HG02642 (cell line): ENCODE measurements around the gene LYPD8.

Source experiments
- ATAC-seq: cut with Tn5 transposase; IDR thresholded peaks from one replicate; pipeline ENCODE4 v1.9.1; 2021; ENCODE audit warnings: mild to moderate bottlenecking; ENCODE audit not compliant: unreplicated experiment, poor library complexity

LYPD8 gene

GRCh38 chr1:248704606-248705005 lies 51.0 kb downstream of the LYPD8 start:
- ATAC-seq: no peak

DNA sequence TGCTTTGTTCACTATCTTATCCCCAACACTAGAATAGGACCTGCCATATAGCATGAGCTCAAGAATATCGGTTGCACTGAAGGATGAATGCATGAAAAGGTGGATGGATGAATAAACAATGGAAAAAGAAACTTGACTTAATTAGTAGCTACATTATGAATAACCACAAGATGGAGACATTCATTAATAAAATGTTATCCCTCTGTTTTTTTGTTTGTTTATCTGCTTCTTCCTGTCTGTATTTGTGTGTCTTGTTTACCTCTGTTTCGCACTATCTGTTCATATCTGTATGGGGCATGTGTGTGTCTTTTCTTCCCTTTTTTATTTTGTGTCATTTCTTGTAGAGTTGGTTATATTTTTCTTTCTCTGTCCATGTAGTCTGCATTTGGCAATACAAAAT lies 51.9 kb downstream of the LYPD8 start:
- ATAC-seq: no peak

- ATAC-seq: no peak
These were observed 52.8 kb downstream of the LYPD8 start, which contains the start of gene OR14I1 for GRCh38 chr1:248702714-248703113. TSS of gene OR14I1 (minus strand) at chr1:248702766.

DNA sequence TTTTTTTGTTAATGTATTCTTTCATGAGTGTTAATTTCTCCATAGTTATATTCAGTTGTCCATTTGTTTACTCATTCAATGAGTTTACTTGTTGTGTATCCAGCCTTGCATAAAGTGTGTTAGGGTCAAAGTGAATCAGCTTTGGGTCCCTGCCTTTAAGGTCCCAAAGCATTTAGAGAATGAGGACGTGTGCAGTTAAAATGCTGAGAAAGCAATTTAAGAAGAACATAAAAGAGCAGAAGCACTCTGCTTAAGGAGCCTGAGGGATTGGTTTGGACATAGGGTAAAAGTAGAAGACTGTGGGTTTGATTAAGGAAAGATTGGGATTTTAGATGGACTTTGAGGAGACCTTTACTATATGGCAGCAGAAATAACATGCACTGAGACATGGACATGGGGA lies 56.5 kb downstream of the LYPD8 start:
- no peak for ATAC-seq

GRCh38 chr1:248697907-248698306 lies 57.7 kb downstream of the LYPD8 start:
- ATAC-seq: no peak

- no peak for ATAC-seq
These were observed 58.8 kb downstream of the LYPD8 start for GRCh38 chr1:248696774-248697173.

DNA sequence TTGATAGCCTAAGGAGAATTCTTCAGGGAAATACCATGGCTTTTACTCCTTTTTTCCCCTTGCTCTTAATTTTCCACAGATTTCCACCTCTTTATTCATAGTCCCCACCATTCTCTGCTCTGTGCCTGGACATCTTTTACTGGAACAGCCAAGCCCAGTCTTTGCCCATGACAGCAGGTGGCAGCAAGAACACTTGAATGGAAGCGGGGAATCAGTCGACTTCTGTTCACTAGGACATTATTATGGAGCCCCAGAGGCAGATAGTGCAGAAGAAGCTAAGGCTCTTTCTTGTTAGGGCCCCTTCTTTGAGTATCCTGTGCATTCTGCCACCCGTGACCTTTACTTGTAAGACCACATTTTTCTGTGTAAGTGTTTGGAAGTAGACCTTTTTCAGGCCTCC lies 59.3 kb downstream of the LYPD8 start:
- ATAC-seq: no peak

DNA sequence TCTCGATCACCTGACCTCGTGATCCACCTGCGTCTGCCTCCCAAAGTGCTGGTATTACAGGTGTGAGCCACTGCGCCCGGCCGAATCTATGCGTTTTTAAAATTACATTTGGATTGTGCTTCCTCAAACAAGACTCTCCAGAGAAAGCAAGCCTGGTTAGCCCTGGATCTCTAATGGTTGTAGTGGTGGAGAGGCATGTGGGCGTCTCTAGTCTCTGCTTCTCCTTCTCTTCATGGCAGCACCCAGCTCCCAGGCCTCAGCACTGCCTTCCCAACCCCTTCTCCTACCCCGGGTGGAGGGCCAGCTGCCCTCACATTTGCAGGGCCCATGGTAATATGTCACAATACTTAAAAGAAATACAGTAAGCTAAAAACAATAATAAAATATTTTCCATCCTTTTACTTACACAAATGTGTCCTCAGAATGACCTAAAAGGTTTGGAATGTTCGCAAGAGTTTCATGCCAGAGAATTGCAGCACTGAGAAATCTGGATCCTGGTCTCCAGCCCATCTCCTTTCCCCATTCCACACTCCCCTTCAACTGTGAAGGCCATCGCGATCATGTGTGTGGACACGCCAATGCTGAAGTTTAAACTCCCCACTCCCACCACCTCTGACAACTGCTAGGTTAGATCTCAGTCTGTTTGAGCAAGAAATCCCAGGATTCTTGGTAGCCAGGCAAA lies 60.0 kb downstream of the LYPD8 start:
- no peak for ATAC-seq

DNA sequence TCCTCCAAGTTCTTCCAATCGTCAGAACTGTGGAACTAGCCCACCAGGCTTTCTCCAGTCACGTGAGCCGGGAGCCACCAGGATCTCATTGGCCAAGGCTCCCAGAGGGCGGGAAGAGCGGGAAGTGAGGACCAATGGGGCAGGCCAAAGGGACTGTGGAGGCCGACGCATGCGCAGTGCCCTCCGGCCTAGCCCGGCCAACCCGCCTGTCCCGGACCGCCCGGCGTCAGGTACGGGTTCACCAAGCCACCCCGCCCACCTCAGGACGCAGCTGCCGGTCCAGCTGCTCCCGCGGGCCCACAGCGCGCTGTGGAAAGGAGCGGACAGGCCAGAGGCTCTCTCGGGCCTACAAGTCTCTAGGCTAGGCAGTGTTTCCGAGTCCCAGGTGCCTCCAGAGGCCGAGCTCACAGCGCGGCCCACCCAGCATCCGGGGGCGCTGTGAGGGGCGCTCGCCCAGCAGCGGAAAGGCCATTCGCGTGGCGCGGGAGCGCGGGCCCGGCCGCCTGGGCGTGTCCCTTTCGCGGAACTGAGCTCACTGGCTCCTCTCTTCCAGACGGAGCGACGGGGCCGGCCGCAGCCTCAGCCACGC lies 63.9 kb downstream of the LYPD8 start:
- ATAC-seq: no peak
